HG02588 (cell line): ENCODE data around the gene TBCD.
"Not testable (repeated sequence)": the region's sequence is repeated elsewhere in the genome, so short reads cannot be mapped to it uniquely, and the experiment has no call there.

ENCODE experiments used
- ATAC-seq: cut with Tn5 transposase; IDR thresholded peaks from one replicate; pipeline ENCODE4 v1.9.1; 2021; ENCODE audit warnings: mild to moderate bottlenecking, moderate library complexity; ENCODE audit not compliant: unreplicated experiment

TBCD gene

DNA sequence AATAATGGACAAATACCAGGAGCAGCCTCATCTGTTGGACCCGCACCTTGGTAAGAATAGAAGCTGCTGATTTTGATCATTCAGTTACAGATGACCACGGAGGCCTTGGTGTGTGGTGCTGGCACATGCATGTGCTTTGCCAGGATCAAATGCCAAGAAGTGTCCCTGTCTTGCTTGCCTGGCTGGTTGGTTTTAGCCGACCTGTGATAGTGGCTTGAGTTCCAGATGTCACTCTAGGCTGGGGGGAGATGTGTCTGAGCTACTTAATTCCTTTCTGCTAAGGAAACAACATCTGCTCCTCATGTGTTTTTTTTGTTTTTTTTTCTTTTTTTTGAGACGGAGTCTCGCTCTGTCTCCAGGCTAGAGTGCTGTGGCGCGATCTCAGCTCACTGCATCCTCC, 4.3 kb downstream of the TBCD start:
- ATAC-seq, result no peak

- no peak for ATAC-seq
Measured at GRCh38 chr17:82765371-82765770, 13.5 kb downstream of the TBCD start.

- ATAC-seq, result no peak
Measured at GRCh38 chr17:82767041-82767754, 15.3 kb downstream of the TBCD start.

DNA sequence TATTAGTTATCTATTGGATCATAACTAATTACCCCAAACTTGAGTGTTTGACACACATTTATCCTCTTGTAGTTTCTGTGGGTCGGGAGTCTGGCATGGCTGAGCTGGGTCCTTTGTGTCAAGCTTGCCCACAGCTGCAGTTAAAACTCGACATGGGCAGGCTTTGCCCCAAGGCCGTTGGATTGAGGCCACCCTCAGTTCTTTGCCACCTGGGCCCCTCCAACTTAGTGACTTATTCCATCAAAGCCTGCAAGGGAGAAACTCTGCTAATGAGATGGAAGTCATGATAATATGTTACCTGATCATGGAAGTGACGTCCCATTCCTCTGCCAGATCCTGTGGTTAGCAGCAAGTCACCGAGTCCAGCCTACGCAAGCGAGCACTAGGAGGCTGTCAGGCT, 17.2 kb downstream of the TBCD start:
- no peak for ATAC-seq

GRCh38 chr17:82772026-82772425, 20.2 kb downstream of the TBCD start:
- ATAC-seq, result no peak

DNA sequence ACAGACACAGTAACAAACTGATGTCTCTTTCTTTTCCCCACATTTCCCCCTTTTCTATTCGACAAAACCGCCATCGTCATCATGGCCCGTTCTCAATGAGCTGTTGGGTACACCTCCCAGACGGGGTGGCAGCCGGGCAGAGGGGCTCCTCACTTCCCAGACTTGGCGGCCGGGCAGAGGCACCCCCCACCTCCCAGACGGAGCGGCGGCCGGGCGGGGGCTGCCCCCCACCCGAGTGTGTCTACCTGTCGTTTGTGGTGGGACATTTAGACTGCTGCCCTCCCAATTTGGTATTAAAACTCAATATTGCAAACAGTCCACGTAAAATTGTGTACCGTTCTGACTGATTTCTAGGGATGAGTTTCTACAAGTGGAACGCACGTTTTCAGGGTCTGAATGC, 22.6 kb downstream of the TBCD start:
- not testable (repeated sequence) for ATAC-seq

GRCh38 chr17:82775001-82775823, 23.3 kb downstream of the TBCD start:
- ATAC-seq, result no peak

GRCh38 chr17:82776454-82776853, 24.6 kb downstream of the TBCD start:
- no peak for ATAC-seq

GRCh38 chr17:82777778-82778375, 26.0 kb downstream of the TBCD start:
- not testable (repeated sequence) for ATAC-seq

- no peak for ATAC-seq
Measured at GRCh38 chr17:82779541-82779940, 27.7 kb downstream of the TBCD start.

DNA sequence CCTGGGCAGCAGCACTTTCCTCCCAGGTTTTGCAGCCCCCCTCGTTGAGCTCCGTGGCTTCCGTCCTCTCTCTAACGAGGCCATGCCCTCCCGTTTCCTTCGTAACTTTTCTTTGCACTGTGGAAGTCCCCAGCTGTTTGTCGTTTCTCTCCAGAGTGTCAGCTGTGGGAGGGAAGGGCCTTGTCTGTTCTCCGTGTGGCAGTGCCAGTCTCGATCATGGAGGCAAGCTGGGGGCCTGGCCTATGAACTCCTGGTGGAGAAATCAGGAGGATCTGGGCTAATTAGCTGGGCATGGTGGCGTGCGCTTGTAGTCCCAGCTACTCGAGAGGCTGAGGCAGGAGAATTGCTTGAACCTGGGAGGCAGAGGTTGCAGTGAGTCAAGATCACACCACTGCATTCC, 28.3 kb downstream of the TBCD start:
- ATAC-seq, result no peak

DNA sequence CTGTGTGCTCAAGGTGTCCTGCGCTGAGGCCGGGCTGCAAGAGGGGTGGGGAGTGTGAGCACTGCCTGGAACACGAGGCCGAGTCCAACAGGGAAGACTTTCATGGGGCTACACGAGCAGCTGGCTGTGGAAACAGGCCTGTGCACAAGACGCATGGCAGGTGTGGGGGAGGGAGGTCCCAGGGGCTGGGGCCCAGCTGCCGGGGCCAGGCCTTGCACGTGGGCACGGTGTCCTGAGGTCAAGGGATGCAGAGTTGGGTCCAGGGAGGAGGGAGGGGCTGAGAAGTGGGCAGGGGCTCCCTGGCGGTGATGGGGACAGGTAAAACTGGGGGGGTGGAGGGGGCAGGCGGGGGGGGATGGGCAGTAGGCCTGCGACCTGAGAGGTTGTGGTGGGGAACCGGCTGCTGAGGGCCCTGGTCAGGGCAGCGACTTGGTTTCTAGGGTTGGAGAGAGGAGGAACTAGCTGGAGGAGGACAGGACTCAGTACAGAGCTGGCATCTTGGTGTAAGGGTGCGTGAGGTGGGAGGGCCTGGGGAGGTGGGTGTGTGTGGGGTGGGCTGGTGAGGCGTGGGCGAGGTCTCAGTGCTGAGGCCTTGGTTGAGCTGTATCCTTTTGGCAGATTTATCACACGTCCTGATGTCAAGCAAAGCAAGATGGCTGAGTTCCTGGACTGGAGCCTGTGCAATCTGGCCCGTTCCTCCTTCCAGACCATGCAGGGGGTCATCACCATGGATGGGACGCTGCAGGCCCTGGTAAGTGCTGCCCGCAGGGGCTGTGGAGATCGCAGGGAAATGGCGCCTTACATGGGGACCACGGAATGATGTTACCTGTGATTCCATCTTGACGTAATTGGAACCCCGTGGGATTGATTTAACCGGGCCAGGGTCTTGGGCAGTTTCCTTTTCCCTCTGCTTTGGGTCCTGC, 29.4 kb downstream of the TBCD start:
- ATAC-seq, result no peak

DNA sequence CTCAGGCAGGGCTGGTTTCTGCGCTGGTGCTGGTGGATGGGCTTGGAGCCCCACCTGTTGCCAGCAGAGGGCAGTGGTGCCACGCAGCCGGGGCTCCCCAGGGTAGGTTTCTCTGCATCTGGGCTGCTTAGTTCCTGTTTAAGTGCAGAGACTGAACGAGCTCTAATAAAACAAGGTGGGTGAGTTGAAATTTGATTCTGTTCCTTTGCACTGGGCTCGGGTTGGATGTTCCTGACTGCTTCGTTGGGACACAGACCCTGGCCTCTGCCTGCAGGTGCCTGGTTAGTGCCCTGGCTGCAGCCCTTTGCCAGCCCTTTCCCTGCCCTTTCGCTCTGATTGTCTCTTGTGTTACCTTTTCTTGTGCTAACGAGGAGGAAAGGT, 30.0 kb downstream of the TBCD start:
- ATAC-seq, result no peak

DNA sequence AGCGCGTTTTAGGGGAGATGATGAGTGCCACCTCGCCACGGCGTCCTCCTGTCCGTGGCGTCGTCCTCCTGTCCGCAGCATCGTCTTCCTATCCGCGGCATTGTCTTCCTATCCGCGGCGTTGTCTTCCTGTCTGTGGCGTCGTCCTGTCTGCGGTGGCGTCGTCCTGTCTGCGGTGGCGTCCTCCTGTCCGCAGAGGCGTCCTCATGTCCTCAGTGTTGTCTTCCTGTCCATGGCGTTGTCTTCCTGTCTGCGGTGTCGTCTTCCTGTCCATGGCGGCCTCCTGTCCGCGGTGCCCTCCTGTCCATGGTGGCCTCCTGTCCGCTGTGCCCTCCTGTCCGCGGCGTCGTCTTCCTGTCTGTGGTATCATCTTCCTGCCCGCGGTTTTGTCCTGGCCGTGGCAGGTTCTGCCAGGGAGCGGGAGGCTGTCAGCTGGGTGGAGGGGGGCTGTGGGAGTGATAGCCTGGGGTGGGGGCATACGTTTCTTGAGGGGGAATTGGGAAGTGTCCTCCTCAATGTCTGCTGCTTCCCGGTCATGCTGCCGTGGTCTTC, 30.9 kb downstream of the TBCD start:
- no peak for ATAC-seq

- no peak for ATAC-seq
Measured at GRCh38 chr17:82783498-82783897, 31.6 kb downstream of the TBCD start.

GRCh38 chr17:82785581-82785980, 33.7 kb downstream of the TBCD start:
- ATAC-seq, result not testable (repeated sequence)

DNA sequence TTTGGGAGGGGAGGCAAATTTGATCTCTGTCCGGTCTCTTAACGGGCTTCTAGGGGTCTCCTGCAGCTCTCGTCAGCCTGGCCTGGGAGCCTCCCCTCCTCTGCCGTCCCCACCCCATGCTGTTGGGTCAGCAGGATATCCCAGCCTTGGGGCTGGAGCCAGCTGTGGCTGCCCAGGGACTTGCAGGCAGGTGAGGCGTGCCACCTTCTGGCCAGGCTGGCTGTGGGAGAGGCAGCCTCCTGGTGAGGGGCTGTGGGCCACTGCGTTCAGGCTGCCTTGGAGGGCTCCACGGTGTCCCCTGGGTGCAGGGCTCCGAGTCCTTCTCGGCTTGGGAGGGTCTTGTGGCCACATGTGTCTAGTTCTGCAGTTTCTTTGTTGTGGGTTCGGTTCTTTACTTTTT, 34.6 kb downstream of the TBCD start:
- no peak for ATAC-seq

- ATAC-seq, result no peak
Measured at GRCh38 chr17:82787081-82787848, 35.4 kb downstream of the TBCD start.

DNA sequence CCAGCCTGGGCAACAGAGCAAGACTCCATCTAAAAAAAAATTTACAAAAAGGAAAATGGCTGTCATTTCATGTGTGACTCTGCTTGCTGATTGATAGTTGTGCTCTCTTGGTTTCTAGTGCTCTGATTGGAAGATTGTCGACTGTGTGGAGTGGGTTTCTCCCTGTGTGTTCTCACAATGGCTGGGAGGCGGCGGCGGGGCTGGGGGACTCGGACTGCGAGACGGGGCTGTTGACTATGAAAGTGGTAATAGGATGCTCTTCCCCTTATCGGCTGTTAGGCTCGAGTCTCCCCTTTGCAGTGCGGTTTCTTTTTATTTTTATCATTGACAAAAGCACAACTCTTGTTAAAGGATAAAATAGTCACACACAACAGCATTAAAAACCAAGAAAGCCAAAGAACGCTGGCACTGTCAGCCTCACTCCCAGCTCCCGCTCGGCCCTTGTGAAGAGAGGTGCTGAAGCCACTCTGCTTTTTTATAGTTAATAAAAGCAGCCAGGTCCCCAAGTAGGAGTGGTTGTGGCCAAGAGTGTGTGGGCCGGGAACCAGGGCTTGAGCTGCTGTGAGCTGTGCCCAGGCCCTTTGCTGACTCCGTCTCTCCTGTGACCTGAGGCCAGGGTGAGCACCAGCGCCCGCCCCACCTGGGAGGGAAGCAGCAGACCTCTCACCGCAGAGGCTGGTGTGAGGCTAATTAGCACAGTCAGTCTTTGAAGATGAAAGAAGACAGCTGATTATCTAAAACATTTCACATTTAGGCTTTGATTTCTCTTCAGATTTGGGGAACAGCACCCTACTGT, 36.5 kb downstream of the TBCD start:
- ATAC-seq, result no peak
